ENCODE data around the gene ZC3H7B.

ZC3H7B gene

GRCh38 chr22:41358927-41359326, 57.6 kb downstream of the ZC3H7B start:
- DNase-seq, result no peak

GRCh38 chr22:41359376-41359775, 58.1 kb downstream of the ZC3H7B start:
- DNase-seq, result no peak

- DNase-seq, result no peak
Observed at GRCh38 chr22:41360126-41360525, 58.8 kb downstream of the ZC3H7B start.

- DNase-seq, result no peak
Observed at GRCh38 chr22:41361716-41362310, 60.5 kb downstream of the ZC3H7B start.

GRCh38 chr22:41362615-41363014, 61.3 kb downstream of the ZC3H7B start:
- DNase-seq, result no peak

GRCh38 chr22:41364233-41364632, 62.9 kb downstream of the ZC3H7B start:
- no peak for DNase-seq

- DNase-seq, result no peak
Observed at GRCh38 chr22:41364955-41365354, 63.6 kb downstream of the ZC3H7B start.

GRCh38 chr22:41365425-41365824, 64.1 kb downstream of the ZC3H7B start:
- no peak for DNase-seq

- no peak for DNase-seq
Observed at GRCh38 chr22:41366323-41367029, 65.2 kb downstream of the ZC3H7B start.

- peak in 1 of 2 donors; percentile 22 for DNase-seq
Observed at GRCh38 chr22:41367039-41367679, 65.8 kb downstream of the ZC3H7B start.

- no peak for DNase-seq
Observed at GRCh38 chr22:41367680-41368542, 66.6 kb downstream of the ZC3H7B start.

GRCh38 chr22:41368543-41369423, 67.5 kb downstream of the ZC3H7B start:
- DNase-seq, result no peak

- DNase-seq, result no peak
Observed at GRCh38 chr22:41369424-41369745, 68.1 kb downstream of the ZC3H7B start.

GRCh38 chr22:41369837-41370236, 68.5 kb downstream of the ZC3H7B start:
- DNase-seq, result no peak

GRCh38 chr22:41377846-41378245, 76.5 kb downstream of the ZC3H7B start:
- DNase-seq, result no peak

GRCh38 chr22:41380993-41381328, 79.6 kb downstream of the ZC3H7B start:
- no peak for DNase-seq

- peak; percentile 97 to 98 for DNase-seq
Observed at GRCh38 chr22:41381329-41382097, 80.2 kb downstream of the ZC3H7B start, which contains the start of gene TEF. Gene TEF (plus strand): TSS chr22:41381942. CDS start chr22:41382045, 103 bp downstream.

- DNase-seq, result peak; percentile 61 to 64
Observed at GRCh38 chr22:41382098-41382578, 80.8 kb downstream of the ZC3H7B start.

- peak in 1 of 2 donors; percentile 26 for DNase-seq
Observed at GRCh38 chr22:41382610-41383009, 81.3 kb downstream of the ZC3H7B start.

- DNase-seq, result no peak
Observed at GRCh38 chr22:41383085-41383484, 81.8 kb downstream of the ZC3H7B start.

- DNase-seq, result no peak
Observed at GRCh38 chr22:41384128-41384527, 82.8 kb downstream of the ZC3H7B start.
